ENCODE measurements around the gene TRIM10.

GRCh38 chr6:30156774-30157173 lies 4.2 kb downstream of the TRIM10 start:
- no peak for TF ChIP-seq REST (IDR thresholded peaks at IDR 0.05)
- no peak for TF ChIP-seq RAD21 (IDR thresholded peaks at IDR 0.05)
- TF ChIP-seq MAX (IDR thresholded peaks at IDR 0.05) = no peak
- no peak for TF ChIP-seq FOXA1 (IDR thresholded peaks at IDR 0.05)
- no peak for TF ChIP-seq TAF1 (conservative IDR thresholded peaks at IDR 0.05)

Data from liver (tissue), 2 donors.